GM21447 (cell line): ENCODE measurements around the gene MRPS22.

Source experiments
- ATAC-seq: cut with Tn5 transposase; IDR thresholded peaks from one replicate; pipeline ENCODE4 v1.9.1; 2021; ENCODE audit not compliant: unreplicated experiment

MRPS22 gene

DNA sequence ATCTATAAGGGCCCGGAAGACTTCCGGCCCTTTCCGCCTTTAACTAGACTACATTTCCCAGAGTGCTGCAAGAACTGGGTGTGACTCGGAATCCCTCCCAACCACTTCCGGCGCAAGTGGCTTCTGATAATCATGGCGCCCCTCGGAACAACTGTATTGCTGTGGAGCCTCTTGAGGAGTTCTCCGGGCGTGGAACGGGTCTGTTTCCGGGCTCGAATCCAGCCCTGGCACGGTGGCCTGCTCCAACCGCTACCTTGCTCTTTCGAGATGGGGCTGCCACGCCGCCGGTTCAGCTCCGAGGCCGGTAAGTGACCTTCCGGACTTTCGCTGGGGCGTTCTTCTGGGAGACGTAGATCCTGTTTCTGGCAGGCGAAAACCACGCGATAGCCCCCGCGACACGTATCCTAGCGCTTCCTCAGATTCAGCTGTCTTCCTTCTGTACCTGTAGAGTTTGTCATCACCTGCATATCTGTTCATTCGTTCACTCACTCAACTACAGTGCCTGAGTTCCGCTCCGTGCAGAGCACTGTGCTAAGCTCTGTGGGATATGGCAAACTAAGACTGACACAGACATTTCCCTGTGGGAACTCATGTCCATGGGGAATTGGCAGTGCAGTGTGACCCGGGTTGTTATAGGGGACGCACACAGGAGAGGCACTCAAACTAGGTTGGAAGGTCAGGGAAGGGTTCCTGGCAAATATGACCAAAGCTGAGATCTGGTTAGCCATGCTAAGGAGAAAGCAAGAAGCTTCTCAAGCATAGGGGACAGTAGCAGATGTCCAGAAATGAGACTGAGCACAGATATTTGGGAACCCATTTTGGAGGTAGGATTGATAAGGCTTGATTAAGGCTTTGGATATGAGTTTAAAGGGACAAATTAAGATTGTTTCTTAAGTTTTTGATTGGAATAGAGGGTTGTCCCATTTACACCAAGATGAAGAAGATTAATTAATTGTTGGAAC, at the start of gene MRPS22:
TSS of gene MRPS22 (plus strand) at position 126 of the 962 bp plus-strand sequence. CDS start at position 133, 7 bp downstream.
- ATAC-seq, result peak; percentile 98

DNA sequence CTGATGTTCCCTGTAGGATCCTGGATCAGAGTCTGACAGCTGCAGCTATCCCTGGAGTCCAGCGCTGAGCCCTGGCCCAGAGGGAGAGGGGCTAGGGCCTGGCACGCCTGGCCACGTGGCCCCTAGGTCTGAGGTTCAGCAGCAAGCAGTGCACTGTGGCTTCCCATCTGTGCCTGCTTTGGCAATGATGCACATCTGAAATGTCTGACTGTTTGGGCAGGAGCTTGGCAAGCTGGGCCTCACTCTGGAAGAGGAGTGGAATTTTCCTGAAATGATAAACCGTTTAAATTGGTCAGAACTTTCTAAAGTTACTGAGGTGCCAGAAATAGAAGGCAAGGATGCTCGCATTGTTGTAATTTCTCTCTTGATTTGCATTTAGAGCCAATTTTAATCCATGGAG, 48.8 kb upstream of the MRPS22 start:
- ATAC-seq, result no peak

DNA sequence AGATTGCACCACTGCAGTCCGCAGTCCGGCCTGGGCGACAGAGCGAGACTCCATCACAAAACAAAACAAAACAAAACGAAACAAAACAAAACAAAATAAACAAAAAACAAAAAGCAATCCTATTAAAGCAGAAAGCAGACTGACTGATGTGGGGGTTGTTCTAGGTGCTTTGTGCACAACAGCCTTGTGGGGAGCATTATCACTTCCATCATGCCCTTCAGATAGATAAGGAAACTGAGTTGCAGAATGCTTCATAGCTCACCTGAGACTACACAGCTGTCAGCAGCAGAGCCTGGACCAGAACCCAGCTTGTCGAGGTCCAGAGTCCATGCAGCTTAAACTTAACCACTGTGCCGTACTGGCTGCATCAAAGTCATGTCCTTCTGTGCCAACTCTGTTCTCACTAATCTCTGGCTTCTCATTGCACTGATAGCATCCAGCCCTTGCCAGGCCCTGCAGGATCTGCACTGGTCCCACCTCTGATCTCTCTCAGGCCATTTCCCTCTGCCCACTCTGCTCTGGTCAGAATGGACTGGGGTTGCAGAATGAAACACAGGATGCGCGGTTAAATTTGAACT, 47.6 kb upstream of the MRPS22 start:
- ATAC-seq, result no peak

DNA sequence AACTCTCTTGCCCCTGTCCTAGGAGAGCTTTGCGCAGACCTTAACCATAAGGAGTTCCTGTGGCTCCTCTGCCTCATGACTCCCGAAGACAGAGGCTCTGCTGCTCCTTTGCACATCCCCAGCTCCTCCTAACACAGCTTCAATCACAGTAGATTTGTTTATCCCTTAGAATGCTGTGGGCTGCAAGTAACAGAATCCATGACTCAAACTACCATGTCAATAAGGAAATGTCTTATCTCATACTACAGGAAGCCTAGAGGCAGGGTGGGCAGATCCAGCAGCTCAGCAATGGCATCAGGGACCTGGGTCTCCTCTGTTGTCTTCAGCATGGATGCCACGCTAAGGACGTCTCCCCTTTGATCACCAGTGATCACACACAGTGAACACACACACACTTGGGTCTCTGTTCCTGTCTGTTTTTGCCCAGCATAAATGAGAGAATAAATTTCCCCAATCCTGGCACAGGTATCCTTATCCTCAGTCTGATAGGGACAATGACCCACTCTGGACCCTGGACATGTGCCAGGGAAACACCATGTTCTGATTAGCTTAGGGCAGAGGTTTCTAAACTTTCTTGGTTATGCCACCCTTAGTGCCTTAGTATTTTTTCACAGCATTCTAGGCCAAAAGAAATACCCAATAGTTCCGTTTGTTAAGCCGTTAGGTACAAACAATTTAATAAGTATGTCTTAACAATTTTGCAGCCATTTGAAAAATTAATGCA, 46.1 kb upstream of the MRPS22 start:
- ATAC-seq, result no peak

DNA sequence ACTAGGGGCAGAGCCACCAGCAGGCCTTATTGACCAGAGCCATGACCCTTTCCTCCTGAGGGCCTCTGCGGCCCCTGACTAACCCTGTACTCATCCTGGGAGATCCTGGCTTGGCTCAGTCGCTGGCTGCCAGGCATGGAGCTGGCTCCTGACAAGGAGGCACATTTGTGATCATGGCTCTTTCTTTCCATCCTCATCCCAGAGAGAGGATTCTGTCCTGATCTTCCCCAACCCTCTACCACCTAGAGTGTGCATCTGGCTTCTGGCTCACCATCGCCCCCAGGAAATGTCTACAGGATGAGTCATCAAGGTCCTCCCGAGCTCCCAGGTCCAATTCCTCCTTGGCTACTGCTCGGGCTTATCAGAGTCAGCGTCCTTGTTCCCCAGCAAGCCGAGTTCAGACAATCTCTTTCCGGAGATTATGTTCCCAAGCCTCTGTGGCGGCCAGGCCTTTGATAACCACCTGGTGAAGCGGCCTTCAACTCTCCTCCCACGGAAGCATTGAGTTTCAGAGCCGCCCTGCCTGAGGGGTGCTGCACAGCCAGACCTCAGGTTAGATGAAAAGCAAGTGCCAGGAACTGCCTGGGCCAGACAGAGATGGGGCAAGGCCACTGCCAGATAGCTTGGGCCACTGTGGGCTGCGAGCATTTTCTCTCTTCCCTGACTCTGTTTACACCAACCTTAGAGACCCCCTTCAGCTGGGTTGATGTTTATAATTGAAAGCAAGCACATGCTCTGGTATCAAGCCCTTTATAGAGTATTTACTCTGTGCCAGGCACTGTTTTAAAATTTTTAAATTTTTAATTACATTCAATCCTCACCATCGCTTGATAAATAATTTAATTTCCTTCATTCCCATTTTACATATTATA, 44.3 kb upstream of the MRPS22 start:
- ATAC-seq, result no peak

DNA sequence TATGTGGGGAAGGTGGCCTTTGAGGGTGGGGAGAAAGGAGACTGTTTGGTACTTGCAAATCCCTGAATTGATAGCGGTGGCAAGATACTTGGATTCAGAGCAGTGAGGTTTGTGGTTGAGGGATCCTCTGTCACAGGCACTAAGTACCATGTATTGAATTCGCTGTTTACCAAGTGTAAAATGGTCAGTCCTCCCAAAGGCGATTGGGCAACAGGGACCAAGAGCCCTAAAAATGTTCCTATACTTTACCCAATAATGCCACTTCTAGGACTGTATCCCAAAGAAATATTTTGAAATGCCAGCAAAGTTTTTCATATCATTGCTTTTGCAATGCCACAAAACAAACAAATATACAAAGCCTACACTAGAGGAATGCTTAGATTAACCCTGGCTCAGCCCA, 43.4 kb upstream of the MRPS22 start:
- no peak for ATAC-seq

DNA sequence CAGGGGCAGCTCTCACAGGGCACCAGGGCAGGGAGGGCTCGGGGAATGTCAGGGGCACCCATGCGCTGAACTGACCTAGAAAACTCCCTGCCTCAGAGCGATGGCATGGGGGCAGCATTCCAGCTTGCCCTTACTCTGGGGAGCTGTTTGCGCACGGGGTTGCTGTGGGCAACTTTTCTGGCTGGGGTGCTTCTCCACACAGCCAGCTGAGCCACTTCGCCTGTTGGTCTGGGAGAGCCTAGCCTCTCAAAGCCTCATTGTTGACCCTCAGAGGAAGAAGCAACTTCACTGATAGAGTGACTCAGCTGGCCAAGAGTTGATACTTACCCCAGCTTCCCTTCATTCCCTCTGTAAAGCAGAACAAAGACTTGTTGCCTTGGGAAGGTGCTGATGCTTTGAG, 42.6 kb upstream of the MRPS22 start:
- ATAC-seq, result no peak

DNA sequence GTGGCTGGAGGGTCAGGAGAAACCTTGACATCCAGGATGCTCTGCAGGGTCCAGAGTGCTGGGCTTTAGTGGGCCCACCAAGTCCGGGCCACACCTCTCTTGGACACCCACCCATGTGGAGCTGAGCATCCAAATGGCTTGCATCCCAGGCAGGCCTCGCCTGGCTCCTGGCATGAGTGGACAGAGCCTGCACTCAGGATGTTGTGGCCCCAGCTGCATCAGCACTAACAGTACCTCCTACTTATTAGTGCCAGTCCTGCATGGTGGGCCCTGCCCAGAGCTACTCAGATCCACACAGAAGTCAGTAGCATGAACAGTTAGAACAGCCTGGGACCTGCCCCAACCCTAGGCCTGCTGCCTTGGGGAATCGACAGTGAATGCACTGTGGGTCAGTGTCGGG, 42.2 kb upstream of the MRPS22 start:
- no peak for ATAC-seq

DNA sequence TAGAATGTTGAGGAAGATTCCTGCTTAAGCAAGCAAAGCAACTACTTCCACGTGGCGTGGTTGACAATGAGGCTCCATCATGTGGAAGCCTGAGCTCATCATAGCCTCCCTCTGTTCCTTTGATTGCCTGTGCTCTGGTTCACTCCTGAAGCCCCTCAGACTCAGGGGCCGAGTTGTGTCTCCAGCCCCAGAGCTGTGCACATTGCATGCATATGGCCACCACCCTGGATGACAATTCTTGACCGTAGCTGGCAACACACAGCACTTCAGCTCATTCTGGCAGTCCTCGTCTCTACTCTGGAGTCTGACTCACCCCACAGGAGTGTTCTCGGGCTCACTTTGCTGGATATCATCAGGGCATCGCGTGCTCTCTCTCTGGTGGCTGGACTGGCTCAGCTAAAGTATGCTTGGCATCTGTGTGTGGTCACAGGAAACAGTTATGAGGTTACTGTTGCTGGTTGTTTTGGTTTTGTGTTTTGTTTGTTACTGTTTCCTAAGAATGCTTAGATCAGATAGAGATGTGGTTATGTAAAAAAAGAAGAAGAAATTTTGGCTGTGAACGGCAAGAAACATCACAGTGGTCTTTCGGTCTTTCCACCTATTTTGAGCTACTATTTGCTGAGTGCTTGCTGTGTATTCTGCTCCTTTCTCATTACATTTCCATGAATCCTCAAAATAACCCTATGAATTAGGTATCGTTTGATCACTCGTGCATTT, 41.6 kb upstream of the MRPS22 start:
- ATAC-seq, result no peak

DNA sequence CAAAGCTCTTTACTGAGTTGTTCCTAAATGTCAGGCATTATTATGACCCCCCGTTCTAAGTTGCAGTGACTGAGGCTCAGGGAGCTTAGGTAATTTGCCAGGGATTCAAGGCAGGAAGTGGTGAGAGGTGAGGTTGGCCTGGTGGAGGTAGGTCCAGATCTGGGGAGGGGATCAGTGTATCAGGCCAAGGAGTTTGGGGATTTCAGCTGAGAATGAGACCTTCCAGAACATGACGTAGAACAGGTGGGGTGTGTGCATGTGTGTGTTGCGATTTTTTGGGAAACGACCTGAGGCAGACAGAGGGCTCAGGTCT, 41.1 kb upstream of the MRPS22 start:
- no peak for ATAC-seq

DNA sequence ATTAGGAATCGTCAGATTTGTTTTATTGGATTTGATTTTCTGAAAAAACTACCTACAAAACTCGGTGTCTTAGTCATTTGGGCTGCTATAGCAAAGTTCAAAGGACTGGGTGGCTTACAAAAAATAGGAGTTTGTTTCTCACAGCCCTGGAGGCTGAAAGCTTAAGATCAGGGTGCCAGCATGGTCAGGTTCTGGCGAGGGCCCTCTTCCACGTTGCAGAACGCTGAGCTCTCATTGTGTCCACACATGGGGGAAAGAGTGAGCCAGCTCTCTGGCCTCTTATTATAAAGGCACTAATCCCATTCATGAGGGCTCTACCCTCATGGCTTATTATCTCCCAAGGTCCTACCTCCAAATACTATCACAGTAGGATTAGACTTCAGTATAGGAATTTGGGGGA, 40.6 kb upstream of the MRPS22 start:
- ATAC-seq, result no peak

DNA sequence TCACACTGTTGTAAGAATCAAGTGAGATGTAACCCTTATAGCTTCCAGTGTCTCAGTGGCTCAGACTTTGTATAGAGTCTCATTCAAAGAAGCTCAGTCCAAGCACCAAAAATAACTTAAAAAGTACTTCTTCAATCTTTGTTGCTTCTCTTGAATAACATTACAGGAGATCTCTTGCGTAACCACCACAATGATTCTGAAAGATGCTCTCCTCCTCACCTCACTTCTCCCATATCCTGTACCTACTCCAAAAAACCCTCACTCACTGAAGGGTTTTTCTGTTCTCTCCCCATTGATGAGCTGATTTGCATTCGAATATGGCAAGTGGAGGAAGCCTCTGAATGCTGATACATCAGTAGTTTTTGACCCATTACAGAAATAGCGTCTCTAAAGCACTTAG, 39.4 kb upstream of the MRPS22 start:
- no peak for ATAC-seq

DNA sequence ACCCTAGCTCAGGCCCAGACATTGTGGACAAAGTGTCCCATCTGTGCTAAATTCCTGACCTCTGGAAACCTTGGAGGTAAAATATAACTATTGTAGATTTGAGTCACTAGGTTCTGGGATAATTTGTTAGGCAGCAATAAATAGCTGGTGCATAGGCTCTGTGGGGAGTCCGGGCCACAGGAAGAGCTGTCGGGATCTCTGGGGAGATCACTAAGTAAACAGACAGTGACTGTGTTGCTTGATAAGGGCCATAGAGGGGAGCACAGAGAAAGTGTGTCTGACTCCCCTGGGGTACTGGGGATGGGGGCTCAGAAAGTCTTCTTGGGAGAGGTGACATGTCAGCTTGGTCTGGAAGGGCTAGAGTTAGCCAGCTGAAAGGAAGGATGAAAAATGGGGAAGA, 37.7 kb upstream of the MRPS22 start:
- no peak for ATAC-seq

DNA sequence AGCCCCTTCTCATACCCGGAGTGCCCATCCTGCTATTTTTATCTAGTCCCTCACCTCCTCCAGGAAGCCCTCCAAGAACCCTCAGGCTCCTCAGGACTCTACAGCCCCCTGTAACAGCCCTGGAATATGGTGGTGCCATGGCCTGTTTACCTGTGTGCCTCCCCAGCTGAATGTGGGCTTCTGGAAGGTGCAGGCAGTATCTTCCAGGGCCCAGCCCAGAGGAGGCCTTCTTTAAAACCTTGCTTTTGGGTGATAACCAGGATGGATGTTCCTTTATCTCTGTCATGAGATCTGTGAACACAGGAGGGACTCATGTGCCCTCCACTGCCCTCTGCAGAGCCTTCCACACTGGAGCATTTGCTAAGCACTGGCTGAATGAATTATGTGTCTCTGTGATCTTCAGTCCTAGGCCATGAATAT, 36.7 kb upstream of the MRPS22 start:
- no peak for ATAC-seq

DNA sequence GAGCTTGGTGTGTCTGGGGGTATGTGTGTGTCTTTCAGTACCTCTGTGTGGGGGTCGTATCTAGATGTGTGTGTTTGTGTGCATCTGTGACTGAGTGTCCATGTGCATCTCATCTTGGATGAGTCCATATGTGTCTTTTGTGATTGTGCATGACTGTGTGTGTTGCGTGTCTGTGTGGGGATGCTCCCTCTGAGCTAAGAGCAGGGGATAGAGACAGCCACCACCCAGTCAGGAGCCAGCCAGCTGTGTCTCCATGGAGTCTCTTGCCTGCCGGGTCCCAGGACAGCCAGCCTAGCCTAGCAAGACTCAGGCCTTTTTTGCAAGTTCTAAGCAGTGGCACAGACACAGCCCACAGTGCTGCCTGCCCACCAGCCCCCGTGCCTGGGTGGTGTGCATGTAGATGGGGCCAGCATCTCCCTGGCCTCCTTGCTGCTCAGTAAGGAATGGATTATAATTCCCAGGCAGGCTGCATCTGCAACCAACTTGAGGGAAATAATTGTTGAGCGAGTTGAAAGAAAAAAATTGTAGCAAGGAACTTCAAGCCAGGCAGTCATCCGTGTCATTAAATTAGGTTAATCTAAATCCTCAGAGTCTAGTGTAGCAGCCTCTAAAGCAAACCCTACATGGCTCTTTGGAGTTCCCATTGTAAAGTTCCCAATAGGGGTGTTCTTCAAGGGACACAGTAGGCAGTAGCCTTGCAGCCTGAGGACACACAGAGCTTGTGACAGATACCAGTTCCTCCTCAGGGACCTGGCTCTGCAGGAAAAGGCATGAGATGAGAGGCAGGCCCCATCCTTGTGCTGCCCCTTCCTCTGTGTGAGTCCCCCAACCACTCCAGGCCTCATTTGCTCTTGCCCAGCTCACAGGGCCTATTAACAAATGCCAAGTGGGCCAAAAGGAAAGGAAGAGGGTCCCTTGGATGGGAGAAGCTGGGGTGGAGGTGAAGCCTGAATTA, 35.9 kb upstream of the MRPS22 start:
- ATAC-seq, result no peak

DNA sequence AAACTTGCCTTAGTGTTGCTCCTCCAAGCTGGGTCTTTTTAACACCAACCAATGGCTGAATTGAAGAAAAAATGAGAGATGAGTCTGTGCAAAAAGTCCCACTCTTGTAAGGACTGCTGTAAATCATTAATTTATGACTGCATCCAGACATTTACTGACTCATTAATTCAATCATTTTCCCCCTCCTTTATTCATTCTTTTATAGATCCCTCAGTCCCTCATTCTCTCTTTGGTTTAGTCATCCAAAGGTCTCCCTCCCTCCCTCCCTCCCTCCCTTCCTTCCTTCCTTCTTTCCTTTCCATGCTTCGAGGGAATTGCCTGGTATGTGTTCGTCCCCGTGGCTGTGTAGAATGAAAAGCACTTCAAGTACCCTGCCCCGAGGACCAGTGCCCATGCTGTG, 35.3 kb upstream of the MRPS22 start:
- no peak for ATAC-seq

DNA sequence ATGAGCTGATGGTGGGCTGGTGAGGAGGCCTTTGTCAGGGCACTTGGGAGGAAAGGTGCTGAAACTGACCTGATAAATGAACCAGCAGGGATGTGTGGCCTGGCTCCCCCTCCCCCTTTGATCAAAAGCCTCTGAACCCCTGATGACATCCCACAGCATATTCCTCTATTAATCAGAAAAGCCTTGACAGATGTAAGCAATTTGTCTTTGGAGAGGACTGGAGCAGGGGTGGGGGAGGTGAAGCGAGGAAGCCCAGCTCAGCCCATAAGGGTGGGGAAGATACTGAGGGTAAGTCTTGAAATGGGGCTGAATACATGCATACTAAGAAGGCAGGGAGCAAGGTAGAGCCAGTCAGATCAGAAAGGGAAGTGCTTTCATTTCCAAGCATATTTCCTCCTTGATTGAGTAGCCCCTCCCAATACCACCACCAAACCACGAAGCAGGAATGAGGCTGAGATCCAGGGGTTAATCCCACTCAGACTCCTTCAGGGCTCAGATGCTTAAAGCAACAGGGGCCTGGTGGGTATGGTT, 34.7 kb upstream of the MRPS22 start:
- no peak for ATAC-seq

DNA sequence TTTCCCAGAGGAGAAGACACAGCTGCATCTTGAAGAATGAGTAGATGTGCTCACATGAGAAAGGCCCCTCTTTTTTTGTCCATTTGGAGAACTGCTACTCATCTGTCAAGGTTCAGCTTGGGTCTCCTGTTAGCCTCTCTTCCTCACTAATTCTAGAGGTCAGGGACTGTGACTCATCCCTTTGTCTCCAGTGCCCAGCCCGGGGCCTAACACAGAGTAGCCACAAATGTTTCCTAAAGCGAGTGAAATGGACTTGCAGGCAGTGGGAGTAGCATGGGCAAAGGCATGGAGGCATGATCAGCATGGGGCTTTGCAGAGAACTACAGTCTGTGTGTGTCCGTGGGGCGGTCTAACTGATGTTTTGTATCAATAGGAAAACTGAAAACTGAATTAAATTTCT, 33.9 kb upstream of the MRPS22 start:
- ATAC-seq, result no peak

DNA sequence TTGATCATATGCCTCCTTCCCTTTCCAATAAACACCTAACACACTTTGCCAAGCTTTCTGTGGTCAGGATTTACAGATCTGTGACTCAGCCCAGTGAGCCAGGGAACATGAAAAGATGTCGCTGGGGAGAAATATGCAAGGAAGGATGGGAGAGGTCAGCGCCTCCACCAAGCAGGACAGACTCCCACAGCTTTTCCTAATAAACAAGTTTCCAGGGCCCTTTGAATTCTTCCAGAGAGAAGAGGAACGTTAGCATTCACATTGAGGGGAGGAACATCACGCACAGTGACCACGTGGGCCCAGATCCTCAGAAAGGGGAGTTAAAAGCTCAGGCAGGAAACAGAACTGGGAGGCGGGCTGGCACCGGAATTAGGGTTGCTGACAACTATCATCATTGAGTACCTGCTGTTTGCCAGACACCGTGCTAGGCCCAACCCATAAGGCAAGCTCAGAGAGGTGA, 33.3 kb upstream of the MRPS22 start:
- ATAC-seq, result no peak
